ENCODE measurements around the gene WBP11.

The WBP11 gene

DNA sequence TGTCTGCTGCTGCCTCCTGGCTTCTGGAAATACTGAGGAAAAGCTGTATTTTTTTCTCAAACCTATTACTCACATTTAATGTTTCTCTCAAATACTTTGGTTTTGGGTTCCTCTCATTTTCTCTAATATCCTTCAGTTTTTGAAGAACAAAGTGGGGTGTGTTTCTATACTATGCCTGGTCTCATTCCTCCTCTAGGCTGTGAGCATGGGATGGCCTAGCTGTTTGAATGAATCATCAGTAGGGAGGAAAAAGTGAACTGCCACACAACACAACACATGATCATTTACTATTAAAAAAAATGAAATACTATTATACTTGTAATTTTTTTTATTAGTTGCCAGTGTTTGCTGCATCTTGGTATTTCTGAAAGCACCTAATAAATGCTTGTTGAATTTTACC is 22.0 kb upstream of the WBP11 start:
- no peak for TF ChIP-seq ZFX (IDR thresholded peaks at IDR 0.05; ENCODE audit: borderline replicate concordance)
- TF ChIP-seq, protein P1, sequence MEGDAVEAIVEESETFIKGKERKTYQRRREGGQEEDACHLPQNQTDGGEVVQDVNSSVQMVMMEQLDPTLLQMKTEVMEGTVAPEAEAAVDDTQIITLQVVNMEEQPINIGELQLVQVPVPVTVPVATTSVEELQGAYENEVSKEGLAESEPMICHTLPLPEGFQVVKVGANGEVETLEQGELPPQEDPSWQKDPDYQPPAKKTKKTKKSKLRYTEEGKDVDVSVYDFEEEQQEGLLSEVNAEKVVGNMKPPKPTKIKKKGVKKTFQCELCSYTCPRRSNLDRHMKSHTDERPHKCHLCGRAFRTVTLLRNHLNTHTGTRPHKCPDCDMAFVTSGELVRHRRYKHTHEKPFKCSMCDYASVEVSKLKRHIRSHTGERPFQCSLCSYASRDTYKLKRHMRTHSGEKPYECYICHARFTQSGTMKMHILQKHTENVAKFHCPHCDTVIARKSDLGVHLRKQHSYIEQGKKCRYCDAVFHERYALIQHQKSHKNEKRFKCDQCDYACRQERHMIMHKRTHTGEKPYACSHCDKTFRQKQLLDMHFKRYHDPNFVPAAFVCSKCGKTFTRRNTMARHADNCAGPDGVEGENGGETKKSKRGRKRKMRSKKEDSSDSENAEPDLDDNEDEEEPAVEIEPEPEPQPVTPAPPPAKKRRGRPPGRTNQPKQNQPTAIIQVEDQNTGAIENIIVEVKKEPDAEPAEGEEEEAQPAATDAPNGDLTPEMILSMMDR (IDR thresholded peaks at IDR 0.05), result no peak
- no peak overlapping the region for H3K27ac ChIP-seq

DNA sequence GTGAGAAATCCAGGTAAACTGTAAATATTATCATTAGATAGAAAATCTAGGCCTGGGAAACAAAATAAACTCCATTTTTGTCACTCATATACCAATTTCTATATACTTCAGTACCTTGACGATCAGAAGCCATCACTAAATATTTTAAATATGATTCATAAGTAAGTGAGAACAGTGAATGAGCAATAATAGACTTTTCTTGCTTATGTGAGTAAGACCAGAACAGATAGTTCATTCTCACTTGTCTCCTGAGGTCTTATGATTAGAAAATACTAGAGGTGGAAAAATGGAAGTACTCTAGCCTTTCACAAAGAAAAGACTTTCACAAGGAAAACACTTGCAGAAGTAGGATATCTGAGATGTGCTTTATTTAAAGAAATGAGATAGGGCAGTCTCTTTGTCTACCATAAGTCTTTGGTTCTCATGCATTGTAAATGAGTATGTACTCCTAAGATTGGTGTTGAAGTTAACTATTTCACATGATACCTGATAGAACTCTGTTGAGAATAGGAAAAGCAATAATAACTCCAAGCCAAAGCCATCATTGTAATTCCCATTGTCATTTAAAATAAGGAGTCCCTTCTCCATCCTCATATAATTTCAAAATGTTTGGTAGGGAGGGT is 20.8 kb upstream of the WBP11 start:
- TF ChIP-seq, protein P1 (IDR thresholded peaks at IDR 0.05), result no peak
- no peak for TF ChIP-seq ZFX (IDR thresholded peaks at IDR 0.05; ENCODE audit: borderline replicate concordance)
- no peak overlapping the region for H3K27ac ChIP-seq

DNA sequence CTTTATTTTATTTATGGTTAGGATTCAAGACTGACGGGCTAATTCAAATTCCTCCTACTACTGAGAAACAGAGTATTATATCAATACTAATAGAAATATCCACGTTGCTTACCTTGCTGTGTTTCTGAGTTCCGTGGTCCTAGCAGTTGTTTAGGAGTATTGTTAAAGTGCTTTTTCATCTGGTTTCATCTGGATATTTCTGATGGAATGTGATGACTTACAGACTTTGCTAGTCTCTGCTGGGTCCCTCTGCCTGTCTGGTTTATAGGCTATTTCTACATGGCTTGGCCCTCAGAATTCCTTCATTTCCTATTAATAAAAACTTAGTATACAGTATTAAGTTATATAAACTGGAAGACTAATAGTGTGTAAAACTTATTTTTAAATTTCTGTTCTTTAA is 10.7 kb upstream of the WBP11 start, which contains the start of gene SMCO3:
SMCO3 (minus strand) TSS at position 169 of the 400 bp plus-strand sequence. CDS start 7,502 bp downstream, outside the sequence.
- no peak within 1 kb of the TSS for H3K27ac ChIP-seq

DNA sequence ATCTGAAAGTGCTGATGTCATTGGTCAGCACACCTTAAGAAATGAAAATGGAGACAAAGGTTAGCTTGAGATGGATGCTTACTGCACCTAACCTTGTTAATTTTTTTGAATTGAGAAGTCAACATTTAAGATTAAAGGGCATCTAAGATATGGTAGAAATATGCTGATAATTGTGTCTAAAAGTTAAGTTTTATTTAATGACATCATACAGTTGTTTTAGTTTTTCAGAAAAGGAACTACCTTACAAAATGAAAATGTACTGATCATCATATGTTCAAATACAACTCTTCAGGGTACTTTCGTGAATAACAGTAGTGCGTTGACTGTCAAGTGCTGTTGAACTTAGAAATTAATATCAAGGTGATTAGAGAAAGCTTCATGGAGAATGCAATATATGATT is 8.2 kb upstream of the WBP11 start:
- H3K27ac ChIP-seq, result no peak overlapping the region
- no peak for TF ChIP-seq ZFX (IDR thresholded peaks at IDR 0.05; ENCODE audit: borderline replicate concordance)
- TF ChIP-seq, protein P1 (IDR thresholded peaks at IDR 0.05), result peak; percentile 36

More for the DNA sequence above, 10.7 kb upstream of the WBP11 start, which contains the start of gene SMCO3:
- no peak for TF ChIP-seq ZFX (IDR thresholded peaks at IDR 0.05; ENCODE audit: borderline replicate concordance)
- TF ChIP-seq, protein P1 (IDR thresholded peaks at IDR 0.05), result no peak

GRCh38 chr12:14810953-14811483 is 7.7 kb upstream of the WBP11 start:
- no peak overlapping the region for H3K27ac ChIP-seq
- no peak for TF ChIP-seq ZFX (IDR thresholded peaks at IDR 0.05; ENCODE audit: borderline replicate concordance)
- TF ChIP-seq, protein P1 (IDR thresholded peaks at IDR 0.05), result peak; percentile 82

- TF ChIP-seq, protein P1 (IDR thresholded peaks at IDR 0.05), result no peak
- TF ChIP-seq ZFX (IDR thresholded peaks at IDR 0.05; ENCODE audit: borderline replicate concordance), result no peak
- no peak overlapping the region for H3K27ac ChIP-seq
These were observed 7.1 kb upstream of the WBP11 start for GRCh38 chr12:14810167-14810952.

DNA sequence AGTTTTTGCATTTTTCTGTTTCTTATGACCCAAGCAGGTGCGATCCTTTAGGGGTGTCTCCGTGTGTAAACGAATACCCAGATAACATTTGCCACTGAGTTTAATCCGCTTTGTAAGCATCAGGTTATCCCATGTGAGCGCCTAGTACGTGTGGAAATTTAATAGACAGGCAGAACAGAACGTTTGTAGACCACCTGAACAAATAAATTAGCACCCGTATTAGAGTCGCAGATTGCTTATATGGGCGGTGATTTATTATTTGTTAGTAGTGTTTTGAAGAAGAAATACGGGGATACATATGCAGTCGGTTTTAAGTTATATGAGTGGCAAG is 517 bp upstream of the WBP11 start:
- peak overlapping the region; percentile 80 for H3K27ac ChIP-seq
- TF ChIP-seq, protein P1 (IDR thresholded peaks at IDR 0.05), result no peak
- no peak for TF ChIP-seq ZFX (IDR thresholded peaks at IDR 0.05; ENCODE audit: borderline replicate concordance)

Data from 22Rv1 (cell line).